HepG2 (cell line): ENCODE results near the gene RNPC3. TPM values are rescaled to one million over a fixed set of nuclear protein-coding genes. Genes with fewer than 3 reads are reported as not detected.

Source experiments
- ATAC-seq: fragments of 200-7000 bp; cut with Tn5 transposase; 3 replicates; pipeline ENCODE4 v1.9.1; 2020; ENCODE audit warnings: mild to moderate bottlenecking, moderate library complexity
- BruUV-seq: library from RNA; stranded (reverse); fragments of 400-500 nt; replicated peaks from 2 replicates; lab custom pipeline; 2021; lab: Mats Ljungman, UMichigan
- CTCF ChIA-PET: fragments of 300-600 bp; formaldehyde crosslinking; extraction: SDS; loops from one replicate; lab custom pipeline; 2021; ENCODE audit warnings: low total read pairs, inconsistent platforms, low intra/inter-chr PET ratio; lab: Yijun Ruan, JAX
- POLR2A ChIA-PET: fragments of 350-600 bp; sonication (Branson Sonifier 250); formaldehyde crosslinking; loops from one replicate; lab custom pipeline; 2020; ENCODE audit warnings: antibody characterized with exemption, inconsistent platforms; lab: Yijun Ruan, JAX
- DNase-seq: peaks from one replicate; pipeline ENCODE4 v3.0.0-alpha.2; 2015; ENCODE audit warnings: low spot score
- FAIRE-seq: peaks from 3 replicates; lab custom pipeline; 2011; peaks lifted over from hg19 to GRCh38; lab: Jason Lieb, UNC
- H2AFZ ChIP-seq: one replicate; pipeline ENCODE4 v1.6.1; 2011; ENCODE audit warnings: low read length, inconsistent platforms
- H3K27ac ChIP-seq: fragments of 300-600 bp; 3 replicates; pipeline ENCODE4 v1.8.0; 2011; ENCODE audit warnings: mixed run types, mild to moderate bottlenecking, mixed read lengths, low read length, inconsistent platforms; ENCODE audit not compliant: insufficient read depth; ENCODE audit errors: extremely low read length
- H3K27me3 ChIP-seq, 2 experiments: fragments of 200-600 bp in 1 of 2; 2 replicates in 1 of 2; 3 replicates in 1 of 2; pipeline versions ENCODE4 v1.6.0 to v1.8.0; 2011; ENCODE audit warnings: low read length in 2 of 2, mild to moderate bottlenecking in 2 of 2, moderate library complexity in 2 of 2, inconsistent platforms in 1 of 2; ENCODE audit not compliant: insufficient read depth in 2 of 2, control insufficient read depth in 1 of 2
- H3K36me3 ChIP-seq, 2 experiments: fragments of 200-600 bp in 1 of 2; replicated peaks in 1 of 2; 2 replicates in 1 of 2; 3 replicates in 1 of 2; pipeline versions ENCODE4 v1.5.1 to v1.8.0; 2011; ENCODE audit warnings: low read length in 2 of 2, inconsistent platforms in 1 of 2; ENCODE audit not compliant: insufficient read depth in 2 of 2, control insufficient read depth in 1 of 2
- H3K4me1 ChIP-seq: 2 replicates; pipeline ENCODE4 v1.5.1; 2012; ENCODE audit warnings: low read length, inconsistent platforms; ENCODE audit not compliant: insufficient read depth
- H3K4me2 ChIP-seq: 2 replicates; pipeline ENCODE4 v1.6.0; 2011; ENCODE audit warnings: low read depth, low read length, inconsistent platforms
- H3K4me3 ChIP-seq, 3 experiments: fragments of 200-600 bp in 1 of 3; sonication (generic), shearing (Covaris generic) in 1 of 3; replicated peaks in 1 of 3; 2 replicates each; pipeline ENCODE4 v1.5.1; 2011 to 2016; ENCODE audit warnings: low read length in 3 of 3, inconsistent platforms in 2 of 3, low read depth in 2 of 3, mild to moderate bottlenecking in 2 of 3, control low read depth in 1 of 3, mixed read lengths in 1 of 3; ENCODE audit not compliant: insufficient read depth in 1 of 3
- H3K79me2 ChIP-seq: one replicate; pipeline ENCODE4 v1.6.1; 2011; ENCODE audit warnings: low read length, inconsistent platforms; ENCODE audit not compliant: insufficient read depth
- H3K9ac ChIP-seq: 2 replicates; pipeline ENCODE4 v1.6.0; 2011; ENCODE audit warnings: mild to moderate bottlenecking, low read depth, low read length, inconsistent platforms; ENCODE audit not compliant: insufficient read depth
- H3K9me3 ChIP-seq: 2 replicates; pipeline ENCODE4 v1.5.1; 2012; ENCODE audit warnings: mild to moderate bottlenecking, low read length
- H4K20me1 ChIP-seq: 2 replicates; pipeline ENCODE4 v1.6.0; 2011; ENCODE audit warnings: inconsistent platforms, mild to moderate bottlenecking, low read length, moderate library complexity; ENCODE audit not compliant: insufficient read depth
- AGO2 ChIP-seq: fragments of 200-400 bp; formaldehyde crosslinking; optimal IDR thresholded peaks from 2 replicates; pipeline ENCODE3; 2017; ENCODE audit warnings: mild to moderate bottlenecking, low read depth, low read length, moderate library complexity
- FOXP4 ChIP-seq: sonication (generic); formaldehyde crosslinking; IDR thresholded peaks from 2 replicates; pipeline ENCODE4 v1.4.0; 2020; ENCODE audit warnings: missing genetic modification reagents
- GLI4 ChIP-seq: sonication (generic); formaldehyde crosslinking; IDR thresholded peaks from 2 replicates; pipeline ENCODE4 v1.5.1; 2020; ENCODE audit warnings: missing genetic modification reagents, mild to moderate bottlenecking, moderate library complexity, borderline replicate concordance
- GMEB1 ChIP-seq: sonication (generic); formaldehyde crosslinking; IDR thresholded peaks from 2 replicates; pipeline ENCODE4 v1.5.1; 2020; ENCODE audit warnings: missing genetic modification reagents, mild to moderate bottlenecking, borderline replicate concordance
- HOXA9 ChIP-seq: sonication (generic); formaldehyde crosslinking; IDR thresholded peaks from 2 replicates; pipeline ENCODE4 v1.8.1; 2022; ENCODE audit warnings: missing genetic modification reagents, mild to moderate bottlenecking, moderate library complexity, borderline replicate concordance
- IKZF4 ChIP-seq: sonication (generic); formaldehyde crosslinking; IDR thresholded peaks from 2 replicates; pipeline ENCODE4 v1.5.1; 2020; ENCODE audit warnings: borderline replicate concordance, mild to moderate bottlenecking, low read depth, missing genetic modification reagents; ENCODE audit errors: not compliant biosample characterization
- KLF6 ChIP-seq: IDR thresholded peaks from 2 replicates; pipeline ENCODE4 v1.8.0; 2016; ENCODE audit warnings: missing biosample characterization, missing genetic modification reagents
- SMAD1 ChIP-seq: sonication (generic); formaldehyde crosslinking; IDR thresholded peaks from 2 replicates; pipeline ENCODE4 v1.4.0; 2020; ENCODE audit warnings: missing genetic modification reagents, low read depth, mild to moderate bottlenecking, borderline replicate concordance
- TBX3 ChIP-seq: fragments of 450-650 bp; IDR thresholded peaks from 2 replicates; pipeline ENCODE4 v1.6.1; 2017; ENCODE audit warnings: antibody characterized with exemption, mild to moderate bottlenecking, inconsistent platforms, borderline replicate concordance
- ZBTB2 ChIP-seq: sonication (generic); formaldehyde crosslinking; IDR thresholded peaks from 2 replicates; pipeline ENCODE4 v1.8.0; 2022; ENCODE audit warnings: low read depth, missing genetic modification reagents
- ZBTB21 ChIP-seq: sonication (generic); formaldehyde crosslinking; IDR thresholded peaks from 2 replicates; pipeline ENCODE4 v1.4.0; 2020; ENCODE audit warnings: missing genetic modification reagents
- ZNF253 ChIP-seq: sonication (generic); formaldehyde crosslinking; IDR thresholded peaks from 2 replicates; pipeline ENCODE4 v1.8.0; 2022; ENCODE audit warnings: mild to moderate bottlenecking, missing genetic modification reagents, borderline replicate concordance
- ZNF670 ChIP-seq: sonication (generic); formaldehyde crosslinking; IDR thresholded peaks from 2 replicates; pipeline ENCODE4 v1.8.0; 2022; ENCODE audit warnings: mild to moderate bottlenecking, missing genetic modification reagents, borderline replicate concordance
- ZNF740 ChIP-seq: sonication (generic); formaldehyde crosslinking; IDR thresholded peaks from 2 replicates; pipeline ENCODE4 v1.4.0; 2020; ENCODE audit warnings: missing genetic modification reagents
- WGBS: methylation state at CpG from one replicate; pipeline ENCODE4 v1.1.6; 2017; ENCODE audit warnings: low lambda C conversion rate; 5-methylcytosine and 5-hydroxymethylcytosine counted together
- in situ Hi-C: cut with HindIII; loops from 2 replicates; pipeline ENCODE4 v1.10.0; 2017; ENCODE audit warnings: low pct_unique_long_range_greater_than_20kb; ENCODE audit not compliant: extremely low pct_ligation_motif_present
- intact Hi-C: fragments of 100-400 bp; cut with micrococcal nuclease; formaldehyde crosslinking; loops from one replicate; pipeline ENCODE4 v1.10.0; 2022; ENCODE audit not compliant: unreplicated experiment
- polyA plus RNA-seq, 8 experiments: library from polyadenylated mRNA; depleted of rRNA in 3 of 8; stranded (reverse) in 7 of 8; unstranded in 1 of 8; fragments of >200 nt; fragmentation: Illumina TruSeq in 4 of 8; extraction: Trizol in 4 of 8; gene quantifications; 2 replicates each; pipeline versions ENCODE4 v1.2.1 to v1.2.3, GENCODE V29; 2011 to 2016; ENCODE audit warnings: low read depth in 4 of 8, missing spikeins in 1 of 8, mixed read lengths in 1 of 8; ENCODE audit not compliant: insufficient read depth in 1 of 8
- total RNA-seq, 5 experiments: library from RNA; depleted of rRNA; stranded (reverse); fragments of >200 nt; fragmentation: Illumina TruSeq; extraction: Trizol; gene quantifications; 2 replicates each; pipeline ENCODE4 v1.2.3, GENCODE V29; 2016; ENCODE audit warnings: low read depth in 1 of 5
- TF ChIP-seq, protein P1 (sequence below): sonication (generic); formaldehyde crosslinking; IDR thresholded peaks from 2 replicates; pipeline ENCODE4 v1.8.0; 2022; ENCODE audit warnings: mild to moderate bottlenecking, missing genetic modification reagents; ENCODE audit not compliant: insufficient replicate concordance

Gene RNPC3
- total and polyA plus RNA-seq, 2 of the 13 experiments (the other 11 are each of a cell fraction or from before 2014, with no cell fraction given), result 9.1 to 22.1 TPM

DNA sequence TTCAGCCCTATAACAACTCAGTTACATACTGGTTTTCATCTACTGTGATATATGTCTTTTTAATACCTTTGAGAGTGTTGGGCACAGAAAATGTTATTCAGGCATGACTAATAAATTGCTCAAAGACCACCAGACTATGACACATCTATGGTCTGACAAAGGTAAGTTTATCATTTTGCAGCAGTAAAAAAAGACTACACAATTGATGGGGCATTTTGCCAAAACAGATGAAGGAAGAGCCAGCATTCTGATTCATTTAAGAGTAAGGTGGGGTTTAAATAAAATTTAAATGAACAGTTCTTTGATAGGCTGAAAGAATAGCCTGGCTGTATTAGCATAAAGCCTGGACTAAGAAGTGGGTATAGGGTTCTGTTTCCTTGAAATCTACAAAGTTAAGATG, 8.8 kb upstream of the RNPC3 start (continued):
- TF ChIP-seq FOXP4 (CRISPR knock-in tag), result no peak
- no peak for TF ChIP-seq TBX3
- TF ChIP-seq, protein P1, sequence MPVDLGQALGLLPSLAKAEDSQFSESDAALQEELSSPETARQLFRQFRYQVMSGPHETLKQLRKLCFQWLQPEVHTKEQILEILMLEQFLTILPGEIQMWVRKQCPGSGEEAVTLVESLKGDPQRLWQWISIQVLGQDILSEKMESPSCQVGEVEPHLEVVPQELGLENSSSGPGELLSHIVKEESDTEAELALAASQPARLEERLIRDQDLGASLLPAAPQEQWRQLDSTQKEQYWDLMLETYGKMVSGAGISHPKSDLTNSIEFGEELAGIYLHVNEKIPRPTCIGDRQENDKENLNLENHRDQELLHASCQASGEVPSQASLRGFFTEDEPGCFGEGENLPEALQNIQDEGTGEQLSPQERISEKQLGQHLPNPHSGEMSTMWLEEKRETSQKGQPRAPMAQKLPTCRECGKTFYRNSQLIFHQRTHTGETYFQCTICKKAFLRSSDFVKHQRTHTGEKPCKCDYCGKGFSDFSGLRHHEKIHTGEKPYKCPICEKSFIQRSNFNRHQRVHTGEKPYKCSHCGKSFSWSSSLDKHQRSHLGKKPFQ (CRISPR knock-in tag), result no peak
- TF ChIP-seq IKZF4, result no peak
- TF ChIP-seq ZNF740 (CRISPR knock-in tag), result no peak

DNA sequence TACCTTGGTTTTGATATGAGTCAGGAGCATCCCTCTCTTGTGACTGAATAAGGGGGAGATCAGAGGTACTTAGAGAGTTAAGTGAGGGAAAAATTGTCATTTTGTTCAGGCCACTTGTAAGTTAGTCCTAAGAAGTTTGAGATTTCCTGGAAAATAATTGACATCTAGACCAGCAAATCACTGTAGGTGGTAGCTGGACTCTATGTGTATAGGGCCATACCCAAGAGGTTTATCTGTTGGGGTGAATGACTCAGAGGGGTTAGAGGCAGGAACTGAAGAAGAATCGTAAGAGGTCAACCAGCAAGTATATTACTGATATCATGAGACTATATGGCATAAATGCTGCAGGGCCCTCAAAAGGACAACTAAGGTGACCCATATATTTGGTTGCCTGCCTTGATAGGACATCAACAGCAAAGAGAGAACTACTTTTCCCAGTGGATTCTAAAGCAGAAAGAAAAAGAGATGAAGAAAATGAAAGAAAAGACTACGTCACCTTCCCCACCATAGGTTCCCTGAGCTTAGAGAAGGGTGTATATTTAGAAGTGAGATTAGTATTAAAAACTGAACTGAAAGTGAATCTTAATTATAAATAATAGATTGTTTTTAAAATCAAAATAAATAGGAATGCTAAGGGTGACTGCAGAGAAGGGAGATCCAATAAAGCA, 8.0 kb upstream of the RNPC3 start:
- no peaks in the 10 kb centered on the region for H3K9me3 ChIP-seq
- intact Hi-C loops (no loop called here), in situ Hi-C loops (no loop called here)
- H3K36me3 ChIP-seq, result no peaks in the 10 kb centered on the region
- no peak for FAIRE-seq
- no peak overlapping the region for H3K4me3 ChIP-seq
- CTCF ChIA-PET, result no interaction called here
- no TSS peak for BruUV-seq
- H2AFZ ChIP-seq, result no peak overlapping the region
- H3K27me3 ChIP-seq, result no peaks in the 10 kb centered on the region
- H4K20me1 ChIP-seq, result no peaks in the 10 kb centered on the region
- H3K27ac ChIP-seq, result no peak overlapping the region
- H3K79me2 ChIP-seq, result no peaks in the 10 kb centered on the region
- WGBS, result 77% methylated on average over 2 of the region's 2 CpGs
- H3K4me2 ChIP-seq, result no peak overlapping the region
- no peak overlapping the region for H3K9ac ChIP-seq
- no peaks in the 10 kb centered on the region for H3K4me1 ChIP-seq
- POLR2A ChIA-PET, result no interaction called here
- no peak for DNase-seq
- ATAC-seq, result no peak
- TF ChIP-seq SMAD1 (no peak), ZNF670 (CRISPR knock-in tag) (no peak), HOXA9 (no peak), ZBTB2 (CRISPR knock-in tag) (no peak), AGO2 (no peak), ZNF253 (CRISPR knock-in tag) (no peak), ZBTB21 (CRISPR knock-in tag) (no peak), GMEB1 (CRISPR knock-in tag) (no peak), KLF6 (CRISPR knock-in tag) (no peak), GLI4 (CRISPR knock-in tag) (no peak)
